ENCODE results near the gene SORBS1. TPM values are rescaled to one million over a fixed set of nuclear protein-coding genes. Genes with fewer than 3 reads are reported as not detected.

The SORBS1 gene
- total RNA-seq, 4 donors from 2014 or later, result 23.3 to 359 (median 72.2) TPM

- DNase-seq, result no peak
- 69 to 70% methylated on average over 3 to 4 of the region's 4 CpGs for WGBS, 2 donors
- no peak overlapping the region for H3K4me3 ChIP-seq
- intact Hi-C loops (cut with DNase I), result no loop called here
- peak overlapping the region; percentile 72 to 90 (median 87) for H3K27ac ChIP-seq
- H3K4me1 ChIP-seq, result peaks cover 0 to 73% (median 7%) of the 10 kb centered on the region in 3 donors
- no peak for TF ChIP-seq CTCF (IDR thresholded peaks at IDR 0.05)
- no peak for TF ChIP-seq POLR2A (IDR thresholded peaks at IDR 0.05)
- H3K27me3 ChIP-seq, result no peaks in the 10 kb centered on the region
- no peaks in the 10 kb centered on the region for H3K9me3 ChIP-seq
- no peaks in the 10 kb centered on the region for H3K36me3 ChIP-seq
Observed at GRCh38 chr10:95537542-95537927, 23.6 kb downstream of the SORBS1 start.

- H3K4me3 ChIP-seq, result no peak overlapping the region
- intact Hi-C loops (cut with DNase I), result no loop called here
- peaks cover 0 to 73% (median 12%) of the 10 kb centered on the region in 3 donors for H3K4me1 ChIP-seq
- DNase-seq, result no peak
- no peaks in the 10 kb centered on the region for H3K27me3 ChIP-seq
- peak overlapping the region; percentile 72 to 90 (median 87) for H3K27ac ChIP-seq
- 76 to 83% methylated on average over 8 of the region's 8 CpGs for WGBS, 2 donors
- H3K36me3 ChIP-seq, result no peaks in the 10 kb centered on the region
- H3K9me3 ChIP-seq, result no peaks in the 10 kb centered on the region
- TF ChIP-seq CTCF (IDR thresholded peaks at IDR 0.05) (no peak), POLR2A (IDR thresholded peaks at IDR 0.05) (no peak)
Observed at GRCh38 chr10:95536894-95537541, 24.2 kb downstream of the SORBS1 start.

- 44 to 59% methylated on average over 8 of the region's 8 CpGs for WGBS, 2 donors
- intact Hi-C loops (cut with DNase I), result no loop called here
- Histone ChIP-seq H3K4me3 (peak overlapping the region in 1 of 4 donors; percentile 12), H3K27me3 (no peaks in the 10 kb centered on the region), H3K4me1 (peaks cover 0 to 74% (median 16%) of the 10 kb centered on the region in 3 donors), H3K9me3 (no peaks in the 10 kb centered on the region), H3K27ac (peak overlapping the region; percentile 72 to 88 (median 87)), H3K36me3 (no peaks in the 10 kb centered on the region)
- DNase-seq, result no peak
- TF ChIP-seq CTCF (IDR thresholded peaks at IDR 0.05) (peak in 1 of 6 experiments; percentile 6), POLR2A (IDR thresholded peaks at IDR 0.05) (no peak)
Observed at GRCh38 chr10:95536017-95536416, 25.2 kb downstream of the SORBS1 start.

- Histone ChIP-seq H3K4me1 (peaks cover 0 to 79% (median 16%) of the 10 kb centered on the region in 3 donors), H3K36me3 (no peaks in the 10 kb centered on the region), H3K9me3 (no peaks in the 10 kb centered on the region), H3K4me3 (peak overlapping the region in 1 of 4 donors; percentile 12), H3K27me3 (no peaks in the 10 kb centered on the region), H3K27ac (peak overlapping the region; percentile 64 to 88 (median 87))
- DNase-seq, result no peak
- TF ChIP-seq POLR2A (IDR thresholded peaks at IDR 0.05) (no peak), CTCF (IDR thresholded peaks at IDR 0.05) (no peak)
- intact Hi-C loops (cut with DNase I), result no loop called here
- 54 to 59% methylated on average over 2 of the region's 2 CpGs for WGBS, 2 donors
Observed at GRCh38 chr10:95535526-95535925, 25.6 kb downstream of the SORBS1 start.

- intact Hi-C loops (cut with DNase I), result no loop called here
- DNase-seq, result no peak
- WGBS, 2 donors, result 80 to 92% methylated on average over 6 of the region's 6 CpGs
Observed at GRCh38 chr10:95533590-95533989, 27.6 kb downstream of the SORBS1 start.

More at GRCh38 chr10:95533590-95533989, 27.6 kb downstream of the SORBS1 start:
- Histone ChIP-seq H3K27me3 (no peaks in the 10 kb centered on the region), H3K27ac (peak overlapping the region; percentile 64 to 88 (median 87)), H3K4me3 (no peak overlapping the region), H3K9me3 (no peaks in the 10 kb centered on the region), H3K4me1 (peaks cover 0 to 97% (median 20%) of the 10 kb centered on the region in 3 donors), H3K36me3 (no peaks in the 10 kb centered on the region)
- TF ChIP-seq POLR2A (IDR thresholded peaks at IDR 0.05), result no peak
- no peak for TF ChIP-seq CTCF (IDR thresholded peaks at IDR 0.05)
